Thyroid gland (tissue), 4 donors: ENCODE measurements around the gene L3MBTL4. TPM values are rescaled to one million over a fixed set of nuclear protein-coding genes. Genes with fewer than 3 reads are reported as not detected.

Experiments used
- DNase-seq, 2 donors: peaks; one replicate each; pipeline ENCODE4 v3.0.0-alpha.2; 2019
- H3K27ac ChIP-seq, 3 donors: fragments of 200-600 bp; sonication (generic); 1 replicate in 2 of 3; 2 replicates in 1 of 3; pipeline ENCODE4 v1.5.1; 2016 to 2019; ENCODE audit warnings: mild to moderate bottlenecking in 1 of 3, moderate library complexity in 1 of 3
- H3K27me3 ChIP-seq: fragments of 200-600 bp; sonication (generic); one replicate; pipeline ENCODE4 v1.5.1; 2019
- H3K36me3 ChIP-seq, 2 donors: fragments of 200-600 bp; sonication (generic); one replicate each; pipeline ENCODE4 v1.5.1; 2016 to 2019
- H3K4me1 ChIP-seq, 2 donors: fragments of 200-600 bp; sonication (generic); one replicate each; pipeline ENCODE4 v1.5.1; 2017 to 2019
- H3K4me3 ChIP-seq, 3 donors: fragments of 200-600 bp; sonication (generic); replicated peaks in 1 of 3; 1 replicate in 2 of 3; 2 replicates in 1 of 3; pipeline ENCODE4 v1.5.1; 2016; ENCODE audit warnings: mild to moderate bottlenecking in 1 of 3
- H3K9me3 ChIP-seq: fragments of 200-600 bp; sonication (generic); one replicate; pipeline ENCODE4 v1.5.1; 2017
- POLR2A ChIP-seq, 2 donors: fragments of 450-650 bp; IDR thresholded peaks; one replicate each; pipeline ENCODE4 v1.6.1; 2017; ENCODE audit warnings: antibody characterized with exemption in 2 of 2, mild to moderate bottlenecking in 2 of 2, moderate library complexity in 1 of 2
- WGBS, 2 donors: methylation state at CpG; one replicate each; pipeline ENCODE4 v1.1.5; 2017; 5-methylcytosine and 5-hydroxymethylcytosine counted together
- intact Hi-C: fragments of 100-400 bp; cut with DNase I; formaldehyde crosslinking; loops from one replicate; pipeline ENCODE4 v1.15.1; 2023
- total RNA-seq, 4 donors: library from RNA; depleted of rRNA; stranded (reverse); fragments of >200 nt; gene quantifications; one replicate each; pipeline ENCODE4 v1.2.3, GENCODE V29; 2016
- TF ChIP-seq, protein P1 (sequence below), 6 experiments: fragments of 200-600 bp in 3 of 6; fragments of 450-650 bp in 3 of 6; sonication (generic) in 3 of 6; IDR thresholded peaks; one replicate each; pipeline ENCODE4 v1.5.1; 2016 to 2019; ENCODE audit warnings: antibody characterized with exemption in 6 of 6, mild to moderate bottlenecking in 2 of 6, inconsistent platforms in 1 of 6, moderate library complexity in 1 of 6

Gene L3MBTL4
- total RNA-seq, 4 donors from 2014 or later: 15.2 to 37.1 (median 24.3) TPM

DNA sequence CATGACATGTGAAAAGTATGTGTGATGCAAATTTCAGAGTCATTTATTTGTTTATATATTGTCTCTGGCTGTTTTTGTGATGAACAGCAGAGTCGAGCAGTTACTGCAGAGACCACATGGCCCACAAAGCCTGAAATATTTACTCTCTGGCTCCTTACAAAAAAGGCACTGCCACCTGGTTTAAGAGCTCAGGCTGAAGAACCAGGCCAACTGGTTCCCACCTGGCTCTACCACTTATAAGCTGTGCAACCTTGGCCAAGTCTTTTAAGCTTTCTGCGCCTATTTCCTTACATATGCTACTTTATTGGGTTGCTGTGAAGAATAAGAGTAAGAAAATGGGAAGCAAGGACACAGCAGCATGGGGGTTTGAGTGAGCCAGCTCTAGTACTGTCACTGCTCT is 207.6 kb downstream of the L3MBTL4 start:
- H3K9me3 ChIP-seq: no peaks in the 10 kb centered on the region
- H3K27me3 ChIP-seq: no peaks in the 10 kb centered on the region
- 51 to 75% methylated on average over 2 of the region's 2 CpGs for WGBS, 2 donors
- DNase-seq: peak; percentile 63 to 68
- no peaks in the 10 kb centered on the region for H3K36me3 ChIP-seq
- H3K4me3 ChIP-seq: no peak overlapping the region
- H3K4me1 ChIP-seq: peaks cover 18 to 19% of the 10 kb centered on the region in 2 donors
- intact Hi-C loops: no loop called here
- TF ChIP-seq, protein P1, sequence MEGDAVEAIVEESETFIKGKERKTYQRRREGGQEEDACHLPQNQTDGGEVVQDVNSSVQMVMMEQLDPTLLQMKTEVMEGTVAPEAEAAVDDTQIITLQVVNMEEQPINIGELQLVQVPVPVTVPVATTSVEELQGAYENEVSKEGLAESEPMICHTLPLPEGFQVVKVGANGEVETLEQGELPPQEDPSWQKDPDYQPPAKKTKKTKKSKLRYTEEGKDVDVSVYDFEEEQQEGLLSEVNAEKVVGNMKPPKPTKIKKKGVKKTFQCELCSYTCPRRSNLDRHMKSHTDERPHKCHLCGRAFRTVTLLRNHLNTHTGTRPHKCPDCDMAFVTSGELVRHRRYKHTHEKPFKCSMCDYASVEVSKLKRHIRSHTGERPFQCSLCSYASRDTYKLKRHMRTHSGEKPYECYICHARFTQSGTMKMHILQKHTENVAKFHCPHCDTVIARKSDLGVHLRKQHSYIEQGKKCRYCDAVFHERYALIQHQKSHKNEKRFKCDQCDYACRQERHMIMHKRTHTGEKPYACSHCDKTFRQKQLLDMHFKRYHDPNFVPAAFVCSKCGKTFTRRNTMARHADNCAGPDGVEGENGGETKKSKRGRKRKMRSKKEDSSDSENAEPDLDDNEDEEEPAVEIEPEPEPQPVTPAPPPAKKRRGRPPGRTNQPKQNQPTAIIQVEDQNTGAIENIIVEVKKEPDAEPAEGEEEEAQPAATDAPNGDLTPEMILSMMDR (IDR thresholded peaks at IDR 0.05): no peak
- TF ChIP-seq POLR2A (IDR thresholded peaks at IDR 0.05): no peak
- H3K27ac ChIP-seq: no peak overlapping the region

- TF ChIP-seq, protein P1 (IDR thresholded peaks at IDR 0.05): no peak
- TF ChIP-seq POLR2A (IDR thresholded peaks at IDR 0.05): no peak
- 79 to 81% methylated on average over 2 of the region's 2 CpGs for WGBS, 2 donors
- no peaks in the 10 kb centered on the region for H3K36me3 ChIP-seq
- H3K27ac ChIP-seq: no peak overlapping the region
- intact Hi-C loops: no loop called here
- no peak overlapping the region for H3K4me3 ChIP-seq
- no peaks in the 10 kb centered on the region for H3K27me3 ChIP-seq
- DNase-seq: no peak
- no peaks in the 10 kb centered on the region for H3K9me3 ChIP-seq
- peaks cover 18 to 19% of the 10 kb centered on the region in 2 donors for H3K4me1 ChIP-seq
Measured at GRCh38 chr18:6205706-6206105, 209.0 kb downstream of the L3MBTL4 start.

DNA sequence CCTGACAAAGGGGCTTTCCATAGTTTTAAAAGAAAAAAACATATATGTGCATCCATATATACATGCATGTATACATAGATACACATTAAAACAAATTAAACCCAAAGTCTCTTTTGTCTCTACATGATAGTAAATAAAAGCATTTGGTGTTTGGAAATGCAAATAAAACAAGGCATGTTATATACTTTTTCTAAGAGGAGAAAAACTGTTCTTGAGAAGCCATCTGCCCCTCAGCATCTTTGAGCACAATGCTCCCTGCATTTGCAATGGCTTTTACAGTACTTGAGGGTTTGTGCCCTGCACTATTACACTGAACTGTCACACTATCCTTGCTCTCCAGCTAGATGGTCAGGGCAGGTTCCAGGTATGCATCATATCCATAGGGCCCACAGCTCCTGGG is 210.2 kb downstream of the L3MBTL4 start:
- Histone ChIP-seq H3K36me3 (no peaks in the 10 kb centered on the region), H3K4me3 (no peak overlapping the region), H3K27me3 (no peaks in the 10 kb centered on the region), H3K4me1 (peaks cover 21 to 26% of the 10 kb centered on the region in 2 donors), H3K9me3 (no peaks in the 10 kb centered on the region), H3K27ac (peak overlapping the region in 1 of 3 donors; percentile 78)
- intact Hi-C loops: no loop called here
- TF ChIP-seq POLR2A (IDR thresholded peaks at IDR 0.05): no peak
- TF ChIP-seq, protein P1 (IDR thresholded peaks at IDR 0.05): no peak
- no peak for DNase-seq

GRCh38 chr18:6203791-6204190 is 210.9 kb downstream of the L3MBTL4 start:
- intact Hi-C loops: no loop called here
- DNase-seq: peak; percentile 54 to 58
- H3K4me1 ChIP-seq: peaks cover 21 to 32% of the 10 kb centered on the region in 2 donors
- H3K4me3 ChIP-seq: no peak overlapping the region
- no peaks in the 10 kb centered on the region for H3K9me3 ChIP-seq
- TF ChIP-seq, protein P1 (IDR thresholded peaks at IDR 0.05): no peak
- no peak for TF ChIP-seq POLR2A (IDR thresholded peaks at IDR 0.05)
- H3K27me3 ChIP-seq: no peaks in the 10 kb centered on the region
- WGBS, 2 donors: 38 to 53% methylated on average over 3 of the region's 3 CpGs
- H3K36me3 ChIP-seq: no peaks in the 10 kb centered on the region
- peak overlapping the region; percentile 66 to 87 (median 78) for H3K27ac ChIP-seq

DNA sequence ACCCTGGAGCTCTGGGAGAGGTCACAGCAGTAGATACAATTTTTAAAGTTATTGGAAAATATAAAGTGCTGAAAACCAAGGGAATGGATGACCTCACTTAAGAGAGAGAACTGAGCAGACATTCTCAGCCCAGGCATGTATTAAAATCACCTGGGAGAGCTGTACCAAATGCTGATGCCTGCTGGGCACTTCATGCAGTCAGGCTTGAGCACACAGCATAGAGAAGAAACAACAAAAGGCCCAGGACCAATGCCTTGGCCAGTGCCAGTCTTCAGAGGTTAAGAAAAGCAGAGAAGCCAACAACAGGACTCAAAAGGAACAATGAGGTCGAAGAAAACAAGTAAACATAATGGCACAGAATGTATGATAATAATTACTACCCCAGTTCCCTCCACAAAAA is 211.8 kb downstream of the L3MBTL4 start:
- intact Hi-C loops: no loop called here
- Histone ChIP-seq H3K9me3 (no peaks in the 10 kb centered on the region), H3K27me3 (no peaks in the 10 kb centered on the region), H3K4me1 (peaks cover 21 to 32% of the 10 kb centered on the region in 2 donors), H3K4me3 (no peak overlapping the region), H3K36me3 (no peaks in the 10 kb centered on the region), H3K27ac (peak overlapping the region; percentile 66 to 87 (median 78))
- peak; percentile 80 to 84 for DNase-seq
- WGBS, 2 donors: 26 to 29% methylated on average over 1 of the region's 1 CpG
- TF ChIP-seq, protein P1 (IDR thresholded peaks at IDR 0.05): no peak
- TF ChIP-seq POLR2A (IDR thresholded peaks at IDR 0.05): no peak
